SK-N-SH (cell line): ENCODE results near the gene ISM1. TPM values are rescaled to one million over a fixed set of nuclear protein-coding genes. Genes with fewer than 3 reads are reported as not detected.

Experiments
- CTCF ChIA-PET: fragments of 300-600, 350-600 bp; formaldehyde crosslinking; extraction: SDS; loops from one replicate; lab custom pipeline; 2021; lab: Yijun Ruan, JAX
- POLR2A ChIA-PET: fragments of 350-600 bp; sonication (Branson Sonifier 250); formaldehyde crosslinking; extraction: SDS; loops from one replicate; lab custom pipeline; 2020; ENCODE audit warnings: antibody characterized with exemption, inconsistent platforms; lab: Yijun Ruan, JAX
- DNase-seq: peaks from one replicate; pipeline ENCODE4 v3.0.0; 2012
- H2AFZ ChIP-seq: fragments of 200-600 bp; sonication (generic); 2 replicates; pipeline ENCODE4 v1.8.1; 2016; ENCODE audit warnings: antibody characterized with exemption, mild to moderate bottlenecking, low read depth
- H3F3A ChIP-seq: fragments of 200-600 bp; sonication (generic); replicated peaks from 2 replicates; pipeline ENCODE3; 2016; ENCODE audit warnings: antibody characterized with exemption, mild to moderate bottlenecking; ENCODE audit not compliant: insufficient read depth
- H3K27ac ChIP-seq, 2 experiments: fragments of 200-500 bp in 1 of 2; fragments of 200-600 bp in 1 of 2; sonication (Bioruptor generic) in 1 of 2; sonication (generic), shearing (Covaris generic) in 1 of 2; 2 replicates each; pipeline versions ENCODE4 v1.5.1 to v1.6.1; 2014 to 2016; ENCODE audit warnings: low read depth in 2 of 2, inconsistent platforms in 1 of 2, low read length in 1 of 2, mild to moderate bottlenecking in 1 of 2, mixed read lengths in 1 of 2
- H3K27me3 ChIP-seq: fragments of 200-600 bp; sonication (generic), shearing (Covaris generic); 2 replicates; pipeline ENCODE4 v1.6.1; 2016; ENCODE audit warnings: mixed run types; ENCODE audit not compliant: insufficient read depth
- H3K36me3 ChIP-seq, 2 experiments: fragments of 200-500 bp in 1 of 2; fragments of 200-600 bp in 1 of 2; sonication (Bioruptor generic) in 1 of 2; sonication (generic) in 1 of 2; replicated peaks in 1 of 2; 2 replicates each; pipeline versions ENCODE3 to v1.5.1; 2014 to 2016; ENCODE audit warnings: low read length in 1 of 2, mild to moderate bottlenecking in 1 of 2; ENCODE audit not compliant: insufficient read depth in 2 of 2, control insufficient read depth in 1 of 2
- H3K4me1 ChIP-seq, 2 experiments: fragments of 200-500 bp in 1 of 2; fragments of 200-600 bp in 1 of 2; sonication (Bioruptor generic) in 1 of 2; sonication (generic), shearing (Covaris generic) in 1 of 2; 2 replicates each; pipeline versions ENCODE4 v1.5.1 to v1.6.1; 2014 to 2016; ENCODE audit warnings: low read depth in 1 of 2, low read length in 1 of 2, mixed run types in 1 of 2; ENCODE audit not compliant: insufficient read depth in 2 of 2, control insufficient read depth in 1 of 2
- H3K4me2 ChIP-seq: fragments of 200-600 bp; sonication (generic), shearing (Covaris generic); 2 replicates; pipeline ENCODE4 v1.6.1; 2017; ENCODE audit warnings: mixed run types
- H3K4me3 ChIP-seq, 2 experiments: fragments of 200-500 bp in 1 of 2; fragments of 200-600 bp in 1 of 2; sonication (Bioruptor generic) in 1 of 2; sonication (generic), shearing (Covaris generic) in 1 of 2; 2 replicates each; pipeline versions ENCODE4 v1.5.1 to v1.8.1; 2014 to 2016; ENCODE audit warnings: low read depth in 2 of 2, inconsistent platforms in 1 of 2, low read length in 1 of 2, mild to moderate bottlenecking in 1 of 2, mixed read lengths in 1 of 2, moderate library complexity in 1 of 2
- H3K79me2 ChIP-seq: fragments of 200-600 bp; sonication (generic); 2 replicates; pipeline ENCODE4 v1.8.1; 2017; ENCODE audit warnings: mild to moderate bottlenecking; ENCODE audit not compliant: insufficient read depth
- H3K9ac ChIP-seq: fragments of 200-600 bp; sonication (generic); 2 replicates; pipeline ENCODE4 v1.6.1; 2017; ENCODE audit warnings: mixed run types
- H3K9me2 ChIP-seq: fragments of 200-600 bp; sonication (generic); 2 replicates; pipeline ENCODE4 v1.6.1; 2017; ENCODE audit warnings: mixed run types
- H3K9me3 ChIP-seq: fragments of 200-600 bp; sonication (generic); 2 replicates; pipeline ENCODE4 v1.6.1; 2017; ENCODE audit warnings: mixed run types, mild to moderate bottlenecking, moderate library complexity
- H4K20me1 ChIP-seq: fragments of 200-600 bp; sonication (generic); 2 replicates; pipeline ENCODE4 v1.6.1; 2017; ENCODE audit warnings: mild to moderate bottlenecking, mixed run types; ENCODE audit not compliant: insufficient read depth
- CTCF ChIP-seq: fragments of 200-600 bp; sonication (generic); IDR thresholded peaks from 2 replicates; pipeline ENCODE4 v1.6.1; 2017; ENCODE audit warnings: antibody characterized with exemption, mild to moderate bottlenecking, moderate library complexity
- EP300 ChIP-seq, 2 experiments: IDR thresholded peaks; 2 replicates each; pipeline versions ENCODE4 v1.4.0 to v1.6.1; 2012; ENCODE audit warnings: borderline replicate concordance in 1 of 2, low read depth in 1 of 2, low read length in 1 of 2
- GABPA ChIP-seq: IDR thresholded peaks from 2 replicates; pipeline ENCODE4 v1.4.0; 2012; ENCODE audit warnings: low read depth, mild to moderate bottlenecking
- MAX ChIP-seq: IDR thresholded peaks from 2 replicates; pipeline ENCODE4 v1.4.0; 2012; ENCODE audit warnings: low read depth
- MEF2A ChIP-seq: IDR thresholded peaks from 2 replicates; pipeline ENCODE4 v1.4.0; 2012; ENCODE audit warnings: low read depth, borderline replicate concordance
- NFIC ChIP-seq: IDR thresholded peaks from 2 replicates; pipeline ENCODE4 v1.4.0; 2012; ENCODE audit warnings: borderline replicate concordance
- RFX5 ChIP-seq: IDR thresholded peaks from 2 replicates; pipeline ENCODE4 v1.6.1; 2012; ENCODE audit warnings: mild to moderate bottlenecking, improper control_type of control experiment, low read length
- RXRA ChIP-seq: IDR thresholded peaks from 2 replicates; pipeline ENCODE4 v1.4.0; 2012; ENCODE audit warnings: low read depth, mild to moderate bottlenecking, borderline replicate concordance
- TCF12 ChIP-seq: IDR thresholded peaks from 2 replicates; pipeline ENCODE4 v1.4.0; 2012
- TEAD4 ChIP-seq: IDR thresholded peaks from 2 replicates; pipeline ENCODE4 v1.4.0; 2012; ENCODE audit warnings: mild to moderate bottlenecking, borderline replicate concordance; ENCODE audit not compliant: insufficient read depth
- USF1 ChIP-seq: IDR thresholded peaks from 2 replicates; pipeline ENCODE4 v1.4.0; 2012; ENCODE audit warnings: low read depth, borderline replicate concordance
- YY1 ChIP-seq: IDR thresholded peaks from 2 replicates; pipeline ENCODE4 v1.4.0; 2012; ENCODE audit warnings: low read depth, mild to moderate bottlenecking
- ZBTB33 ChIP-seq: IDR thresholded peaks from 2 replicates; pipeline ENCODE4 v1.4.0; 2012; ENCODE audit warnings: low read depth, borderline replicate concordance
- WGBS: methylation state at CpG from one replicate; pipeline ENCODE4 v1.1.6; 2017; ENCODE audit warnings: low lambda C conversion rate; 5-methylcytosine and 5-hydroxymethylcytosine counted together
- polyA plus RNA-seq, 3 experiments: library from polyadenylated mRNA; depleted of rRNA; stranded (reverse); fragments of >200 nt; gene quantifications; 2 replicates each; pipeline ENCODE4 v1.2.3, GENCODE V29; 2012

Gene ISM1
- polyA plus RNA-seq, 1 of the 3 experiments (the other 2 are of a cell fraction): not detected

- H4K20me1 ChIP-seq: no peaks in the 10 kb centered on the region
- H3K27me3 ChIP-seq: peaks cover 33% of the 10 kb centered on the region
- ChIA-PET POLR2A (no interaction called here), CTCF (no interaction called here)
- no peak overlapping the region for H3K4me3 ChIP-seq
- H3K79me2 ChIP-seq: no peaks in the 10 kb centered on the region
- peaks cover 0 to 14% of the 10 kb centered on the region in 2 experiments; a peak in 1 of 4 replicates for H3K4me1 ChIP-seq
- H3K27ac ChIP-seq: no peak overlapping the region
- H3F3A ChIP-seq: no peaks in the 10 kb centered on the region
- 27% methylated on average over 5 of the region's 5 CpGs for WGBS
- H3K9me3 ChIP-seq: no peaks in the 10 kb centered on the region; the same call in 1 of the 2 replicates
- no peak overlapping the region for H3K4me2 ChIP-seq
- no peaks in the 10 kb centered on the region for H3K36me3 ChIP-seq
- no peak overlapping the region for H2AFZ ChIP-seq
- DNase-seq: no peak
- no peak for TF ChIP-seq RXRA
- TF ChIP-seq EP300 (IDR thresholded peaks at IDR 0.05; ENCODE audit: borderline replicate concordance in 1 of 2, low read depth in 1 of 2, low read length in 1 of 2): no peak
- TF ChIP-seq CTCF: no peak
- TF ChIP-seq MEF2A: no peak
- no peak for TF ChIP-seq ZBTB33
- TF ChIP-seq MAX: no peak
- no peak for TF ChIP-seq YY1
- TF ChIP-seq TEAD4: no peak
- TF ChIP-seq USF1: no peak
- no peak for TF ChIP-seq RFX5
- TF ChIP-seq NFIC: no peak
- TF ChIP-seq GABPA: no peak
- TF ChIP-seq TCF12: no peak
- H3K9ac ChIP-seq: no peak overlapping the region
- no peaks in the 10 kb centered on the region for H3K9me2 ChIP-seq
Observed at GRCh38 chr20:13223736-13224520, 2.9 kb downstream of the ISM1 start.
